Uterus (tissue), 4 donors: ENCODE results near the gene FBXO40. TPM values are rescaled to one million over a fixed set of nuclear protein-coding genes. Genes with fewer than 3 reads are reported as not detected.

Source experiments
- DNase-seq, 2 donors: peaks; one replicate each; pipeline ENCODE4 v3.0.0-alpha.2; 2019 to 2020
- H3K27ac ChIP-seq, 2 donors: fragments of 200-600 bp; sonication (generic); 1 replicate in 1 of 2; 2 replicates in 1 of 2; pipeline ENCODE4 v1.5.1; 2016 to 2018
- H3K27me3 ChIP-seq, 2 donors: fragments of 200-600 bp; sonication (generic); one replicate each; pipeline ENCODE4 v1.5.1; 2018 to 2019; ENCODE audit warnings: control low read depth in 1 of 2
- H3K36me3 ChIP-seq, 2 donors: fragments of 200-600 bp; sonication (generic); one replicate each; pipeline ENCODE4 v1.5.1; 2019; ENCODE audit warnings: control low read depth in 1 of 2
- H3K4me1 ChIP-seq, 2 donors: fragments of 200-600 bp; sonication (generic); one replicate each; pipeline ENCODE4 v1.5.1; 2018 to 2019; ENCODE audit warnings: control low read depth in 1 of 2
- H3K4me3 ChIP-seq, 2 donors: fragments of 200-600 bp; sonication (generic); 1 replicate in 1 of 2; 2 replicates in 1 of 2; pipeline ENCODE4 v1.5.1; 2018 to 2019; ENCODE audit warnings: mild to moderate bottlenecking in 1 of 2
- H3K9me3 ChIP-seq, 2 donors: fragments of 200-600 bp; sonication (generic); one replicate each; pipeline ENCODE4 v1.5.1; 2019; ENCODE audit warnings: control low read depth in 1 of 2
- POLR2A ChIP-seq, 2 donors: fragments of 450-650 bp; IDR thresholded peaks; one replicate each; pipeline ENCODE4 v1.6.1; 2016; ENCODE audit warnings: antibody characterized with exemption in 2 of 2, mild to moderate bottlenecking in 1 of 2, moderate library complexity in 1 of 2
- intact Hi-C: fragments of 100-400 bp; cut with DNase I; formaldehyde crosslinking; loops from one replicate; pipeline ENCODE4 v1.15.1; 2023; ENCODE audit warnings: low total_unique reads
- total RNA-seq, 4 donors: library from RNA; depleted of rRNA in 3 of 4; stranded (reverse); fragments of >200 nt in 3 of 4; gene quantifications; one replicate each; pipeline versions ENCODE4 v1.1.0 to v1.2.4, GENCODE V29; 2014 to 2023
- TF ChIP-seq, protein P1 (sequence below), 4 experiments: fragments of 200-600 bp in 2 of 4; fragments of 450-650 bp in 2 of 4; sonication (generic) in 2 of 4; IDR thresholded peaks; one replicate each; pipeline ENCODE4 v1.5.1; 2016 to 2019; ENCODE audit warnings: antibody characterized with exemption in 4 of 4, mild to moderate bottlenecking in 2 of 4, moderate library complexity in 1 of 4
- donor health status: DM: yes; HTN: yes; CAD: no.

The FBXO40 gene
- total RNA-seq, 4 donors from 2014 or later: 0.06 to 0.21 TPM; not detected in 2

DNA sequence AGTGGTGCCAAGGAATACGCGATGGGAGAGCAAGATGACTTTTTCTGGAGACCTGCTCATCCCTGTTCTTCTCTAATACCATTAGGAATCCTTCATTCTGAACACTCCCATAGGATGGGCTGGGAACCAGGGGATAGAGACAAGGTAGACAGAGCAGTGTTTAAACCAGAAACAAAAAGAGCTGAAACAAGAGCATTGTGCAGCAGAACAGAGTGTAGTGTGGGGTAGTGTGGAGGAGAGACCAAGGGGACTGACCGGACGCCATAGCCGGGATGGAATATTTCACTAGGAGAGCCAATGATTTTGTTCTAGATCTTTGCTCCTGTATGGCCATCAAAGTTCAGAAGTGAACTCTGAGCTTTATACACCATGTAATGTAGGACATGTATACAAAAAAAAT is 51.9 kb downstream of the FBXO40 start:
- intact Hi-C loops: no loop called here
- Histone ChIP-seq H3K4me1 (no peaks in the 10 kb centered on the region), H3K27me3 (no peaks in the 10 kb centered on the region), H3K27ac (no peak overlapping the region), H3K9me3 (peaks cover 0 to 3% of the 10 kb centered on the region in 2 donors), H3K4me3 (no peak overlapping the region), H3K36me3 (no peaks in the 10 kb centered on the region)
- TF ChIP-seq, protein P1, sequence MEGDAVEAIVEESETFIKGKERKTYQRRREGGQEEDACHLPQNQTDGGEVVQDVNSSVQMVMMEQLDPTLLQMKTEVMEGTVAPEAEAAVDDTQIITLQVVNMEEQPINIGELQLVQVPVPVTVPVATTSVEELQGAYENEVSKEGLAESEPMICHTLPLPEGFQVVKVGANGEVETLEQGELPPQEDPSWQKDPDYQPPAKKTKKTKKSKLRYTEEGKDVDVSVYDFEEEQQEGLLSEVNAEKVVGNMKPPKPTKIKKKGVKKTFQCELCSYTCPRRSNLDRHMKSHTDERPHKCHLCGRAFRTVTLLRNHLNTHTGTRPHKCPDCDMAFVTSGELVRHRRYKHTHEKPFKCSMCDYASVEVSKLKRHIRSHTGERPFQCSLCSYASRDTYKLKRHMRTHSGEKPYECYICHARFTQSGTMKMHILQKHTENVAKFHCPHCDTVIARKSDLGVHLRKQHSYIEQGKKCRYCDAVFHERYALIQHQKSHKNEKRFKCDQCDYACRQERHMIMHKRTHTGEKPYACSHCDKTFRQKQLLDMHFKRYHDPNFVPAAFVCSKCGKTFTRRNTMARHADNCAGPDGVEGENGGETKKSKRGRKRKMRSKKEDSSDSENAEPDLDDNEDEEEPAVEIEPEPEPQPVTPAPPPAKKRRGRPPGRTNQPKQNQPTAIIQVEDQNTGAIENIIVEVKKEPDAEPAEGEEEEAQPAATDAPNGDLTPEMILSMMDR (IDR thresholded peaks at IDR 0.05): no peak
- no peak for TF ChIP-seq POLR2A (IDR thresholded peaks at IDR 0.05)
- no peak for DNase-seq

DNA sequence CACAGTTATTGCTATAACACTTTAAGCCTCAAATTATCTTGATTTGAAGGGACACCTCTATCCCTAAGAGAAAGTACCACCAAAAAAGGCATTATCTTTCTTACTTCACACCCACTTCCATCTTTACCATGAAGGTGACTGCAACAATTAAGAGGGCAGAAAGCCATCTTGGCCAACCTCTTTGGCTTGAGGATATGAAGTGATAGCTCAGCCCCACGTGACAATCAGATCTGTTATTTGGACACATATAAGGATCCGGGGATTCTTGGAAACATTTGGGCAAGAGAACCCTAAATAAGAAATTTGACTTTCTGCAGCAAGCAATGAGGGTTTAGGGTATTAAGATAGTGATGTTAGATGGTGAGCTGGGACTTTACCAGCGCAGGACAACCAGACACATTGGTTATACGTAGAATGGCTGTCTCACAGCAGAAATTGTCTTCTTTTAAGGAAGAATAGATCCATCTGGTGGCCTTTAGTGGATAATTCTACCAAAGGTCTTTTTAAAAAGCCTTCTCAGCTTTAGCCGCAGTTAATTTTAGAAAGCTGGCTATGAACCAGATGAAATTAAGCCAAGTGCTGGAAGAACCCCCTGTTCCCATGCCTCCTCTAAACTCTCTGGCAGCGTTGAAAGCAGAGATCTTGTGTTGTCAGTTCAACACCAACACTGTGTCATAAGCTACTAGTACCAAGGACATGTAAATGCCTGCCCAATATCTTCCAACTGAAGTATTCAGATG is 55.2 kb downstream of the FBXO40 start:
- TF ChIP-seq POLR2A (IDR thresholded peaks at IDR 0.05): no peak
- TF ChIP-seq, protein P1 (IDR thresholded peaks at IDR 0.05): no peak
- no peak overlapping the region for H3K27ac ChIP-seq

DNA sequence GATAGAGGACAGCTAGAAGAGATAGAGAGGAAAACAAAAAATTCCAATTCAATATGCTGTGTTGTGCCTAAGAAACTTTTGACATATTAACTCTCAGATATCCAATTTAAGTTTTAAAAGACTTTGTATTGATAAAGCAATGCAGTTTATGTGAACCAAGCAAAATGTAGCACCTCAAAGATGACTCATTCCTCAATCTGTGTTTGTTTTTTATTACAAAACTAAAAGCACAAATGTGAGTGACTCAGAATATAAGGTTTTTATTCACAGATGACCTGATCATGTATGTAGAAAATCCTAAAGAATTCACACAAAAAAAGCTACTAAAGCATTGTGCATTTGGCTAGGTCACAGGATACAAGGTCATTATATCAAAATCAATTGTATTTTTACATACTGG is 56.5 kb downstream of the FBXO40 start:
- intact Hi-C loops: no loop called here
- H3K27ac ChIP-seq: no peak overlapping the region

More for the DNA sequence above, 55.2 kb downstream of the FBXO40 start:
- intact Hi-C loops: no loop called here
- Histone ChIP-seq H3K4me1 (no peaks in the 10 kb centered on the region), H3K4me3 (no peak overlapping the region), H3K36me3 (no peaks in the 10 kb centered on the region), H3K9me3 (peaks cover 0 to 3% of the 10 kb centered on the region in 2 donors), H3K27me3 (no peaks in the 10 kb centered on the region)
- DNase-seq: no peak

DNA sequence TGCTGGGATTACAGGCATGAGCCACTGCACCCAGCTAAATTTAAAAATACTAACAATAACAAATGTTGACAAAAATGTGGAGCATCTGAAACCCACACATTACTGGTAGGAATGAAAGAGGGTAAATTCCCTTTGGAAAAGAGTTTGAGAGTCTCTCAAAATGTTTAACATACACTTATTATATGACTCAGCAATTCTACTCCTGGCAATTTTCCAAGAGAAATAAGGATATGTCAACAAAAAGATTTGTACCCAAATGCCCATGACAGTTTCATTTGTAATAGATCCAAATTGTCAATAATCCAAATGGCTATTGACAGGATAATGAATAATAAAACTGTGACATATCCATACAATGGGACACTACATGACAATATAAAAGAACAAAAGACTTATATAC is 58.5 kb downstream of the FBXO40 start:
- no peak overlapping the region for H3K27ac ChIP-seq
- H3K4me1 ChIP-seq: no peaks in the 10 kb centered on the region
- intact Hi-C loops: no loop called here
- H3K9me3 ChIP-seq: peaks cover 0 to 3% of the 10 kb centered on the region in 2 donors
- no peaks in the 10 kb centered on the region for H3K36me3 ChIP-seq
- no peak for DNase-seq
- TF ChIP-seq, protein P1 (IDR thresholded peaks at IDR 0.05): no peak
- TF ChIP-seq POLR2A (IDR thresholded peaks at IDR 0.05): no peak
- H3K27me3 ChIP-seq: no peaks in the 10 kb centered on the region
- no peak overlapping the region for H3K4me3 ChIP-seq

More for the DNA sequence above, 56.5 kb downstream of the FBXO40 start:
- no peak for DNase-seq
- Histone ChIP-seq H3K36me3 (no peaks in the 10 kb centered on the region), H3K9me3 (peaks cover 0 to 3% of the 10 kb centered on the region in 2 donors), H3K27me3 (no peaks in the 10 kb centered on the region), H3K4me1 (no peaks in the 10 kb centered on the region), H3K4me3 (no peak overlapping the region)
- TF ChIP-seq, protein P1 (IDR thresholded peaks at IDR 0.05): no peak
- no peak for TF ChIP-seq POLR2A (IDR thresholded peaks at IDR 0.05)

DNA sequence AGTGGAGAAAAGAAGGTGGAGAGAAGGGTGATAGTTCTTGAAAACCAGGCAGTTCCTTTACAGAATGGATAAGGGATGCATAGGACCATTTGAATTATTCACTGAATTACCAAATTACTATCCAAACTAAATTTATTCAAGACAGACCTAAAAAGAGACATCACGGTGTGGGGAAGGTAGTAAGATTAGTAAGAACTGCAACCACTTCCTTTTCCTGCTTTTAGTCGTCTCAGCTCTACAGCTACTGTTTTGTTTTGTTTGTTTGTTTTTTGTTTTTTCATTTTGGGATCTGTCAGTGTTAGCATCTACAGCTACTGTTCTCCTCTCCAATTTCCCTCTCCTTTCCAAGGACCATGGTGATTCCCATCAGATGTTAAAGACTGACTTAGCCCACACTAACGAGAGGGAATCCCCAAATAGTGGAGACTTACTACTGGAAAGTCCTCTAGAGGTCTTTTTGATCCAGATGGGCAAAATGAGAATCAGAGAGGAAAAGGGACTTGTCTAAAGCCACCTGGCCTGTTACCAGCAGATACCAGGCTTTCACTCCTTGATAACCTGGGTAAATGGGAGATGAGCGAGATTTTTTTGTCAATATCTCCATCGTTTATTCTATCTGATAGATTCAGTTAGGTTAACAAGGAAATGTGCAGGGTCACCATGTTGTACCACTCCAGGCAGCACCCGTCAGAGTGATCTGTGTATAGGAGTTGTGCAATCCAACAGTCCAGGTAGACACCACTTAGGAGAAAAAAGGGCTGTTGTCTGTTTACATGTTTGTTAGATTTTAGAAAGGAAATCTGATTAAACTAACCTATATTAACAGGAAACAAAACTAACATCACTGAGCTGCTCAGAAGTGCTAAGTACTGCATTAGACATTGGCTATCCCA is 61.6 kb downstream of the FBXO40 start:
- no peak for TF ChIP-seq POLR2A (IDR thresholded peaks at IDR 0.05)
- TF ChIP-seq, protein P1 (IDR thresholded peaks at IDR 0.05): no peak
- no peaks in the 10 kb centered on the region for H3K4me1 ChIP-seq
- no peak overlapping the region for H3K4me3 ChIP-seq
- no peak for DNase-seq
- peaks cover 0 to 2% of the 10 kb centered on the region in 2 donors for H3K9me3 ChIP-seq
- intact Hi-C loops: no loop called here
- no peak overlapping the region for H3K27ac ChIP-seq
- no peaks in the 10 kb centered on the region for H3K27me3 ChIP-seq
- no peaks in the 10 kb centered on the region for H3K36me3 ChIP-seq
